HepG2 (cell line): ENCODE results near the gene SLC50A1. TPM values are rescaled to one million over a fixed set of nuclear protein-coding genes. Genes with fewer than 3 reads are reported as not detected.

Experiments used
- ELF3 ChIP-seq: IDR thresholded peaks from 2 replicates; pipeline ENCODE4 v1.6.1; 2016; ENCODE audit warnings: missing genetic modification reagents, missing compliant biosample characterization
- GFI1 ChIP-seq: sonication (generic); formaldehyde crosslinking; IDR thresholded peaks from 2 replicates; pipeline ENCODE4 v1.5.0; 2020; ENCODE audit warnings: missing genetic modification reagents, mild to moderate bottlenecking, borderline replicate concordance
- HOXA7 ChIP-seq: sonication (generic); formaldehyde crosslinking; IDR thresholded peaks from 2 replicates; pipeline ENCODE4 v1.8.1; 2022; ENCODE audit warnings: mild to moderate bottlenecking, missing genetic modification reagents, moderate library complexity
- KDM3A ChIP-seq: IDR thresholded peaks from 2 replicates; pipeline ENCODE4 v1.6.1; 2018; ENCODE audit warnings: low read depth, missing compliant biosample characterization
- KDM5A ChIP-seq: fragments of 200-600 bp; sonication (generic); IDR thresholded peaks from 2 replicates; pipeline ENCODE4 v1.7.0; 2018; ENCODE audit warnings: antibody characterized with exemption, mild to moderate bottlenecking, low read length, borderline replicate concordance
- KLF16 ChIP-seq, 2 experiments: sonication (generic) in 1 of 2; formaldehyde crosslinking in 1 of 2; IDR thresholded peaks; 2 replicates each; pipeline versions ENCODE4 v1.6.1 to v1.8.0; 2016 to 2023; ENCODE audit warnings: missing genetic modification reagents in 2 of 2, missing compliant biosample characterization in 1 of 2
- MED13 ChIP-seq: sonication (generic); formaldehyde crosslinking; IDR thresholded peaks from 2 replicates; pipeline ENCODE4 v1.5.0; 2020; ENCODE audit warnings: missing genetic modification reagents
- NCOA5 ChIP-seq: sonication (generic); formaldehyde crosslinking; IDR thresholded peaks from 2 replicates; pipeline ENCODE4 v1.4.0; 2020; ENCODE audit warnings: missing genetic modification reagents
- NFATC3 ChIP-seq: sonication (generic); formaldehyde crosslinking; IDR thresholded peaks from 2 replicates; pipeline ENCODE4 v1.5.1; 2020; ENCODE audit warnings: mild to moderate bottlenecking, missing genetic modification reagents
- PHF21A ChIP-seq: sonication (generic); formaldehyde crosslinking; IDR thresholded peaks from 2 replicates; pipeline ENCODE4 v1.5.0; 2020; ENCODE audit warnings: mild to moderate bottlenecking, missing genetic modification reagents
- TEAD3 ChIP-seq: optimal IDR thresholded peaks from 2 replicates; pipeline ENCODE3; 2016; ENCODE audit warnings: borderline replicate concordance
- ZBTB20 ChIP-seq: sonication (generic); formaldehyde crosslinking; IDR thresholded peaks from 2 replicates; pipeline ENCODE4 v1.8.1; 2023; ENCODE audit warnings: missing genetic modification reagents, low read depth, mild to moderate bottlenecking, borderline replicate concordance
- ZBTB42 ChIP-seq: sonication (generic); formaldehyde crosslinking; IDR thresholded peaks from 2 replicates; pipeline ENCODE4 v1.5.0; 2020; ENCODE audit warnings: mild to moderate bottlenecking, missing genetic modification reagents
- ZC3H13 ChIP-seq: sonication (generic); formaldehyde crosslinking; IDR thresholded peaks from 2 replicates; pipeline ENCODE4 v1.8.1; 2023; ENCODE audit warnings: mild to moderate bottlenecking, missing genetic modification reagents, moderate library complexity
- ZEB1 ChIP-seq: IDR thresholded peaks from 2 replicates; pipeline ENCODE4 v1.6.1; 2012; ENCODE audit warnings: mild to moderate bottlenecking, low read depth, inconsistent platforms; ENCODE audit not compliant: insufficient replicate concordance
- ZNF101 ChIP-seq: sonication (generic); formaldehyde crosslinking; IDR thresholded peaks from 2 replicates; pipeline ENCODE4 v1.4.0; 2020; ENCODE audit warnings: mild to moderate bottlenecking, low read depth, missing genetic modification reagents, borderline replicate concordance
- ZNF235 ChIP-seq: sonication (generic); formaldehyde crosslinking; IDR thresholded peaks from 2 replicates; pipeline ENCODE4 v1.8.1; 2023; ENCODE audit warnings: mild to moderate bottlenecking, missing genetic modification reagents, borderline replicate concordance
- ZNF552 ChIP-seq: sonication (generic); formaldehyde crosslinking; IDR thresholded peaks from 2 replicates; pipeline ENCODE4 v1.9.0; 2022; ENCODE audit warnings: missing genetic modification reagents, mild to moderate bottlenecking, borderline replicate concordance
- ZNF589 ChIP-seq: sonication (generic); formaldehyde crosslinking; conservative IDR thresholded peaks from 2 replicates; pipeline ENCODE4 v1.8.0; 2022; ENCODE audit warnings: mild to moderate bottlenecking, moderate library complexity, missing genetic modification reagents
- ZNF7 ChIP-seq: IDR thresholded peaks from 2 replicates; pipeline ENCODE4 v1.6.1; 2016; ENCODE audit warnings: missing biosample characterization, missing genetic modification reagents
- polyA plus RNA-seq, 8 experiments: library from polyadenylated mRNA; depleted of rRNA in 3 of 8; stranded (reverse) in 7 of 8; unstranded in 1 of 8; fragments of >200 nt; fragmentation: Illumina TruSeq in 4 of 8; extraction: Trizol in 4 of 8; gene quantifications; 2 replicates each; pipeline versions ENCODE4 v1.2.1 to v1.2.3, GENCODE V29; 2011 to 2016; ENCODE audit warnings: low read depth in 4 of 8, missing spikeins in 1 of 8, mixed read lengths in 1 of 8; ENCODE audit not compliant: insufficient read depth in 1 of 8
- total RNA-seq, 5 experiments: library from RNA; depleted of rRNA; stranded (reverse); fragments of >200 nt; fragmentation: Illumina TruSeq; extraction: Trizol; gene quantifications; 2 replicates each; pipeline ENCODE4 v1.2.3, GENCODE V29; 2016; ENCODE audit warnings: low read depth in 1 of 5
- TF ChIP-seq, protein P1 (sequence below): sonication (generic); formaldehyde crosslinking; IDR thresholded peaks from 2 replicates; pipeline ENCODE4 v1.5.0; 2020; ENCODE audit warnings: mild to moderate bottlenecking, missing genetic modification reagents
- TF ChIP-seq, protein P2 (sequence below): sonication (generic); formaldehyde crosslinking; conservative IDR thresholded peaks from 2 replicates; pipeline ENCODE4 v1.8.0; 2022; ENCODE audit warnings: low read depth, missing genetic modification reagents
- TF ChIP-seq, protein P3 (sequence below): sonication (generic); formaldehyde crosslinking; IDR thresholded peaks from 2 replicates; pipeline ENCODE4 v1.5.0; 2020; ENCODE audit warnings: missing genetic modification reagents, mild to moderate bottlenecking, borderline replicate concordance

Gene SLC50A1
- total and polyA plus RNA-seq, 2 of the 13 experiments (the other 11 are each of a cell fraction or from before 2014, with no cell fraction given), result 22.5 to 46.8 TPM

DNA sequence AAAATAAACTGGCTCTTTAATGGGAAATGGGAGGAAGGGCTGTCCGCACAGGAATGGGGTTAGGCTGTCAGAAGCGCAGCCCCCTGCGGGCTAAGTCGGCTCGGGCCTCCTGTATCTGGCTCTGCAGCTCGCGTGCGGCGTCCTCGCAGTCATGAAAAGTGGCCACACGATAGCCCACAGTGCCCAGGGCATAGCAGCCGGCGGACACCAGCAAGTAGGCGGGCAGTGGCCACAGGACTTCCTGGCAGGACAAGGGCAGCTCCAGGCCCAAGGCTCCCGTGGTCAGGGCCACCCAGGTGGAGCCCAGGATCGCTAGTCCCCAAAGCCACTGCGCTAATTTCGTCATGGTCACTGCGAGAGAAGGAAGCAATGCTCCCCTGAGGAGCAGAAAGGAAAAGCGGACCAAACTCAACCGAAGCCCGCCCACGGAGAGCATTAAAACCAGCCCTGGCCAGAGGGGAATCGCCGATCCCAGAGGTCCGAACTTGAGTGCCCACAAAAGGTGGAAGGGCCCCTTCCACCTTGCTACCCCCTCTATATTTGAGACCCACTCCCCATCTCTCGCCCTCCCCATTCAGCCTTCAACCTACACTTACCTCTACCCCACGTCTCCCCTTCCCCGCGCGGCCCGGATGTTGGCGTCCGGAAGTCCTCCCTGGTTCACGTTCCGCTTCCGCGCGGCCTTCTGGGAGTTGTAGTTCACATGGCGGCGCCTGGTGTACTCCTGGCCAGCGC lies 4.4 kb downstream of the SLC50A1 start, which contains the start of gene DPM3 (continued):
- TF ChIP-seq ZBTB20 (CRISPR knock-in tag) (peak; percentile 57; the same call in 1 of the 2 replicates), ZNF552 (CRISPR knock-in tag) (no peak), ZNF589 (CRISPR knock-in tag) (no peak), ZNF101 (no peak), NFATC3 (CRISPR knock-in tag) (no peak), KDM5A (peak; percentile 58), HOXA7 (no peak), KLF16 (CRISPR knock-in tag; IDR thresholded peaks at IDR 0.05) (peak in 1 of 2 experiments; percentile 53; a peak in 2 of 4 replicates), ZNF7 (CRISPR knock-in tag) (no peak), KDM3A (CRISPR knock-in tag) (0 out of 2 replicates have a peak, but pooled peaks have one; percentile 29), ZC3H13 (CRISPR knock-in tag) (no peak), GFI1 (CRISPR knock-in tag) (no peak), ZEB1 (no peak), NCOA5 (CRISPR knock-in tag) (no peak), TEAD3 (CRISPR knock-in tag) (peak; percentile 46), PHF21A (CRISPR knock-in tag) (no peak), ELF3 (CRISPR knock-in tag) (peak; percentile 66), ZBTB42 (no peak), ZNF235 (CRISPR knock-in tag) (0 out of 2 replicates have a peak, but pooled peaks have one; percentile 72), MED13 (CRISPR knock-in tag) (no peak)
- TF ChIP-seq, protein P1, sequence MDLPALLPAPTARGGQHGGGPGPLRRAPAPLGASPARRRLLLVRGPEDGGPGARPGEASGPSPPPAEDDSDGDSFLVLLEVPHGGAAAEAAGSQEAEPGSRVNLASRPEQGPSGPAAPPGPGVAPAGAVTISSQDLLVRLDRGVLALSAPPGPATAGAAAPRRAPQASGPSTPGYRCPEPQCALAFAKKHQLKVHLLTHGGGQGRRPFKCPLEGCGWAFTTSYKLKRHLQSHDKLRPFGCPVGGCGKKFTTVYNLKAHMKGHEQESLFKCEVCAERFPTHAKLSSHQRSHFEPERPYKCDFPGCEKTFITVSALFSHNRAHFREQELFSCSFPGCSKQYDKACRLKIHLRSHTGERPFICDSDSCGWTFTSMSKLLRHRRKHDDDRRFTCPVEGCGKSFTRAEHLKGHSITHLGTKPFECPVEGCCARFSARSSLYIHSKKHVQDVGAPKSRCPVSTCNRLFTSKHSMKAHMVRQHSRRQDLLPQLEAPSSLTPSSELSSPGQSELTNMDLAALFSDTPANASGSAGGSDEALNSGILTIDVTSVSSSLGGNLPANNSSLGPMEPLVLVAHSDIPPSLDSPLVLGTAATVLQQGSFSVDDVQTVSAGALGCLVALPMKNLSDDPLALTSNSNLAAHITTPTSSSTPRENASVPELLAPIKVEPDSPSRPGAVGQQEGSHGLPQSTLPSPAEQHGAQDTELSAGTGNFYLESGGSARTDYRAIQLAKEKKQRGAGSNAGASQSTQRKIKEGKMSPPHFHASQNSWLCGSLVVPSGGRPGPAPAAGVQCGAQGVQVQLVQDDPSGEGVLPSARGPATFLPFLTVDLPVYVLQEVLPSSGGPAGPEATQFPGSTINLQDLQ (CRISPR knock-in tag), result no peak
- TF ChIP-seq, protein P2, sequence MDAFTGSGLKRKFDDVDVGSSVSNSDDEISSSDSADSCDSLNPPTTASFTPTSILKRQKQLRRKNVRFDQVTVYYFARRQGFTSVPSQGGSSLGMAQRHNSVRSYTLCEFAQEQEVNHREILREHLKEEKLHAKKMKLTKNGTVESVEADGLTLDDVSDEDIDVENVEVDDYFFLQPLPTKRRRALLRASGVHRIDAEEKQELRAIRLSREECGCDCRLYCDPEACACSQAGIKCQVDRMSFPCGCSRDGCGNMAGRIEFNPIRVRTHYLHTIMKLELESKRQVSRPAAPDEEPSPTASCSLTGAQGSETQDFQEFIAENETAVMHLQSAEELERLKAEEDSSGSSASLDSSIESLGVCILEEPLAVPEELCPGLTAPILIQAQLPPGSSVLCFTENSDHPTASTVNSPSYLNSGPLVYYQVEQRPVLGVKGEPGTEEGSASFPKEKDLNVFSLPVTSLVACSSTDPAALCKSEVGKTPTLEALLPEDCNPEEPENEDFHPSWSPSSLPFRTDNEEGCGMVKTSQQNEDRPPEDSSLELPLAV (CRISPR knock-in tag), result no peak
- TF ChIP-seq, protein P3, sequence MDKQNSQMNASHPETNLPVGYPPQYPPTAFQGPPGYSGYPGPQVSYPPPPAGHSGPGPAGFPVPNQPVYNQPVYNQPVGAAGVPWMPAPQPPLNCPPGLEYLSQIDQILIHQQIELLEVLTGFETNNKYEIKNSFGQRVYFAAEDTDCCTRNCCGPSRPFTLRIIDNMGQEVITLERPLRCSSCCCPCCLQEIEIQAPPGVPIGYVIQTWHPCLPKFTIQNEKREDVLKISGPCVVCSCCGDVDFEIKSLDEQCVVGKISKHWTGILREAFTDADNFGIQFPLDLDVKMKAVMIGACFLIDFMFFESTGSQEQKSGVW (CRISPR knock-in tag), result no peak
